Right atrium auricular region (tissue), 2 donors: ENCODE measurements around the gene PRRT1. TPM values are rescaled to one million over a fixed set of nuclear protein-coding genes. Genes with fewer than 3 reads are reported as not detected.
A peak's percentile ranks its signal among the peaks of the same experiment; 100 is the strongest.

Source experiments
- DNase-seq: peaks from one replicate; pipeline ENCODE4 v3.0.0-alpha.2; 2019; ENCODE audit warnings: low spot score
- H3K27ac ChIP-seq, 2 donors: fragments of 200-600 bp; sonication (generic); 1 replicate in 1 of 2; 2 replicates in 1 of 2; pipeline ENCODE4 v1.5.1; 2016 to 2019
- H3K27me3 ChIP-seq, 2 donors: fragments of 200-600 bp; sonication (generic); one replicate each; pipeline versions ENCODE4 v1.5.1 to v1.6.0; 2017 to 2019
- H3K36me3 ChIP-seq: fragments of 200-600 bp; sonication (generic); one replicate; pipeline ENCODE4 v1.5.1; 2016
- H3K4me1 ChIP-seq, 2 donors: fragments of 200-600 bp; sonication (generic); one replicate each; pipeline versions ENCODE4 v1.5.1 to v1.6.0; 2017 to 2019
- H3K4me3 ChIP-seq, 2 donors: fragments of 200-600 bp; sonication (generic); 1 replicate in 1 of 2; 2 replicates in 1 of 2; pipeline ENCODE4 v1.5.1; 2017 to 2019; ENCODE audit warnings: mild to moderate bottlenecking in 1 of 2, moderate library complexity in 1 of 2
- H3K9me3 ChIP-seq, 2 donors: fragments of 200-600 bp; sonication (generic); one replicate each; pipeline ENCODE4 v1.5.1; 2019
- total RNA-seq, 2 donors: library from RNA; depleted of rRNA; stranded (reverse); fragments of >200 nt; gene quantifications; one replicate each; pipeline ENCODE4 v1.1.0, GENCODE V29; 2016
- TF ChIP-seq, protein P1 (sequence below), 2 donors: fragments of 200-600 bp; sonication (generic); IDR thresholded peaks; one replicate each; pipeline ENCODE4 v1.5.1; 2019; ENCODE audit warnings: antibody characterized with exemption in 2 of 2

The PRRT1 gene
- total RNA-seq, 2 donors from 2014 or later: 0.70 to 1.1 TPM

DNA sequence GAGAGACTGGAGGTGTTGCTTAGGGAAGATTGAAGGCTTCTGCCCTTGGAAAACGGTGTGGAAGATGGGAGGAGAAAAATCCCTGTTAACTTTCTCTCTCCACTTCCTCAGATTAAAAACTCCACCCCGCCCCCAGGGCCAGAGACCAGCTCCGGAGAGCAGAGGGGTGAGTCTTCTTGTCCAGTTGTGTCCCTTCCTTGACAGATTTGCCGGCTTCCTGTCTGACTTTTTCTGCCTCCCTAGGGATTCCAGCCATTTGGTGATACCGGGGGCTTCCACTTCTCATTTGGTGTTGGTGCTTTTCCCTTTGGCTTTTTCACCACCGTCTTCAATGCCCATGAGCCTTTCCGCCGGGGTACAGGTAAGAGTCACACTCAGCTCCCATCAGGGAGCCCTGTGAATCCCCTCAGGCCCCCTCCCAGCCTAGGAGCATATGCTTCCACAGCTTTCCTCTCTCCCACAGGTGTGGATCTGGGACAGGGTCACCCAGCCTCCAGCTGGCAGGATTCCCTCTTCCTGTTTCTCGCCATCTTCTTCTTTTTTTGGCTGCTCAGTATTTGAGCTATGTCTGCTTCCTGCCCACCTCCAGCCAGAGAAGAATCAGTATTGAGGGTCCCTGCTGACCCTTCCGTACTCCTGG, 28.1 kb upstream of the PRRT1 start:
- H3K27ac ChIP-seq: peak overlapping the region; percentile 92 to 94
- H3K36me3 ChIP-seq: peaks cover 28% of the 10 kb centered on the region
- no peaks in the 10 kb centered on the region for H3K9me3 ChIP-seq
- H3K4me3 ChIP-seq: no peak overlapping the region
- H3K4me1 ChIP-seq: peaks cover 0 to 69% of the 10 kb centered on the region in 2 donors
- no peak for DNase-seq
- H3K27me3 ChIP-seq: no peaks in the 10 kb centered on the region
- TF ChIP-seq, protein P1, sequence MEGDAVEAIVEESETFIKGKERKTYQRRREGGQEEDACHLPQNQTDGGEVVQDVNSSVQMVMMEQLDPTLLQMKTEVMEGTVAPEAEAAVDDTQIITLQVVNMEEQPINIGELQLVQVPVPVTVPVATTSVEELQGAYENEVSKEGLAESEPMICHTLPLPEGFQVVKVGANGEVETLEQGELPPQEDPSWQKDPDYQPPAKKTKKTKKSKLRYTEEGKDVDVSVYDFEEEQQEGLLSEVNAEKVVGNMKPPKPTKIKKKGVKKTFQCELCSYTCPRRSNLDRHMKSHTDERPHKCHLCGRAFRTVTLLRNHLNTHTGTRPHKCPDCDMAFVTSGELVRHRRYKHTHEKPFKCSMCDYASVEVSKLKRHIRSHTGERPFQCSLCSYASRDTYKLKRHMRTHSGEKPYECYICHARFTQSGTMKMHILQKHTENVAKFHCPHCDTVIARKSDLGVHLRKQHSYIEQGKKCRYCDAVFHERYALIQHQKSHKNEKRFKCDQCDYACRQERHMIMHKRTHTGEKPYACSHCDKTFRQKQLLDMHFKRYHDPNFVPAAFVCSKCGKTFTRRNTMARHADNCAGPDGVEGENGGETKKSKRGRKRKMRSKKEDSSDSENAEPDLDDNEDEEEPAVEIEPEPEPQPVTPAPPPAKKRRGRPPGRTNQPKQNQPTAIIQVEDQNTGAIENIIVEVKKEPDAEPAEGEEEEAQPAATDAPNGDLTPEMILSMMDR (IDR thresholded peaks at IDR 0.05): no peak

DNA sequence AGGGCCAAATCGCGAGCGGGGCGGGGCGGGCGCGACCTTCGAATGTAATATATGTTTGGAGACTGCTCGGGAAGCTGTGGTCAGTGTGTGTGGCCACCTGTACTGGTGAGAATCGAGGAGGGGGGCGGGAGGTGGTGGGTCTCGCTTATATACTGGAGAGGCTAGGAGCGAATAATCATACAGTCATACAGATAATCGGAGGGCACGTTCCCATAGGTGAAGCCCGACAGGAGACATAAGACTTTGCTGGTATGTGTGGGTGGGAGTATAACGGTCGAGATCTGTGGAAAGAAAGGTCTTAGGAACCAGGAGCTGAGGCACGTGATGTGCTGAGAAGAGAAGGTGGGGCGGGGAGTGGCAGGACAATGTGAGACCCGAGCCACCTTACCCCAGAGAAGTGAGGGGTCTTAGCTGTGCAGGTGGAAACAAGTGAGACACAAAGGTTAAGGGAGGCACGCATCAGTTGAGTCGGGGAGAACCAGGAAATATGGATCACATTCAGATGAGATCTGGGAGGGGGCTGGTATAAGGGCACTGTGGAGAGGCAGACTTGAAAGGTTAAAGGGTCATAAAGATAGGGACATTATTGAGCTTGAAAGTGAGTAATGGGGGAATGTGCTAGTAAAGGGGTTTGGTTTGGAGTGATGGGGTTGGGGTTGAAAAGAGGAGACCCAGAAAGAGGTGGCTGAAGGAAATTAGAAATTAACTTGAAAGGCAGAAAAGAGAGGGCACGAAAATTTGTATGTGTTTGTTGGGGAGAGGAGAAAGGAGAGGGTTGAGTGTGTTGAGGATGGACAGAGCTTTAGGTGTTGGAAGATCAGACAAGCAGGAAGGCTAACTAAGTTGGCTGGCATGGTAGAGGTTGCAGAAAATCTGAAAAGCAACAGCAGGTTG, 27.1 kb upstream of the PRRT1 start:
- Histone ChIP-seq H3K27me3 (no peaks in the 10 kb centered on the region), H3K36me3 (peaks cover 28% of the 10 kb centered on the region), H3K9me3 (no peaks in the 10 kb centered on the region), H3K4me3 (peak overlapping the region; percentile 88 to 95), H3K4me1 (peaks cover 0 to 67% of the 10 kb centered on the region in 2 donors), H3K27ac (peak overlapping the region; percentile 92 to 94)
- TF ChIP-seq, protein P1 (IDR thresholded peaks at IDR 0.05): no peak
- no peak for DNase-seq

- Histone ChIP-seq H3K27me3 (no peaks in the 10 kb centered on the region), H3K9me3 (no peaks in the 10 kb centered on the region), H3K4me1 (peaks cover 0 to 61% of the 10 kb centered on the region in 2 donors), H3K4me3 (peak within 1 kb of the TSS; percentile 88 to 95), H3K27ac (peak within 1 kb of the TSS; percentile 92 to 94), H3K36me3 (peaks cover 25% of the 10 kb centered on the region)
- TF ChIP-seq, protein P1 (IDR thresholded peaks at IDR 0.05): no peak
- DNase-seq: peak; percentile 99
Measured at GRCh38 chr6:32177788-32178546, 26.2 kb upstream of the PRRT1 start, which contains the start of gene RNF5. Gene RNF5, plus strand, starts transcription at chr6:32178405. Its CDS starts 107 bp downstream, at chr6:32178512.

- peak overlapping the region; percentile 88 to 95 for H3K4me3 ChIP-seq
- H3K27me3 ChIP-seq: no peaks in the 10 kb centered on the region
- peaks cover 0 to 61% of the 10 kb centered on the region in 2 donors for H3K4me1 ChIP-seq
- TF ChIP-seq, protein P1 (IDR thresholded peaks at IDR 0.05): no peak
- DNase-seq: no peak
- no peaks in the 10 kb centered on the region for H3K9me3 ChIP-seq
- peaks cover 20% of the 10 kb centered on the region for H3K36me3 ChIP-seq
- H3K27ac ChIP-seq: peak overlapping the region; percentile 92 to 94
Measured at GRCh38 chr6:32177183-32177787, 25.5 kb upstream of the PRRT1 start.

DNA sequence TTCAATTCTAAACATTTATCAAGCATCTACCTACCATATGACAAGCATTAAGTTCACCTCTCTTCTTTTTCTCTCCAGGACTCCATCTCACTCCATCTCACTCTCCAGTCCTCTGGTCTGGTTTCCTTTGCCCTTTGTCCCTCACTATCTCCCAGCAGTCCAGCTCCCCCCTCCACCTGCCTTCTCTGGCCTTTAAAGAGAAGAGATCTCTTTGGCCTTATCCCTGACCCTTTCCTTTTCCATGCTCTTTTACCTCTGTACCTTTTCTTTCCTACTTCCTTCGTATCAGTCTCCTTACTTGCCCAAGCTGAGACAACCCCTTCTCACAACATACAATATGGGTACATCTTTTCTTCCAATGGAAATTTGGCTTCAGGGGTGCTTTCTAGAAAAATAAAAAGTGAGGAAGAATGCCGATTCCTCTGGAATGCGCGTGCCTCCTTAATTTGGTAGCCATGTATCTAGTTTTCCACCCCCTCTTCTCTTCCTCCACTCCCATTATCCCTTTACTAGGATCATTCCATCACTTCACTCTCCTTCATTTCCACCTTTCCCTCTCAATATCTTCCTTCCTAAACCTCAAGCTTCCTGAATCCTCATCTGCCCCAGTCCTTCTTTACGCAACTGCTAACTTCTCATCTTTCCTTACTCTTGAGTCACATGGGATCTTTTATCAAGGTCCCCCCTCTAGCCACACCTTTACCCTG, 24.9 kb upstream of the PRRT1 start:
- Histone ChIP-seq H3K9me3 (no peaks in the 10 kb centered on the region), H3K27ac (peak overlapping the region; percentile 92 to 94), H3K27me3 (no peaks in the 10 kb centered on the region), H3K36me3 (peaks cover 16% of the 10 kb centered on the region), H3K4me3 (peak overlapping the region; percentile 88 to 95), H3K4me1 (peaks cover 0 to 57% of the 10 kb centered on the region in 2 donors)
- DNase-seq: no peak
- TF ChIP-seq, protein P1 (IDR thresholded peaks at IDR 0.05): no peak
